Breast epithelium (tissue), 4 donors: ENCODE results near the gene SDF2. TPM values are rescaled to one million over a fixed set of nuclear protein-coding genes. Genes with fewer than 3 reads are reported as not detected.
A peak's percentile ranks its signal among the peaks of the same experiment; 100 is the strongest.
"Not testable (repeated sequence)": the region's sequence is repeated elsewhere in the genome, so short reads cannot be mapped to it uniquely, and the experiment has no call there.

Experiments
- DNase-seq, 2 donors: peaks; one replicate each; pipeline ENCODE4 v3.0.0-alpha.2; 2019; ENCODE audit warnings: low spot score in 2 of 2
- H3K27ac ChIP-seq, 2 donors: fragments of 200-600 bp; sonication (generic) in 1 of 2; one replicate each; pipeline ENCODE4 v1.5.1; 2016 to 2019; ENCODE audit warnings: mild to moderate bottlenecking in 1 of 2
- H3K27me3 ChIP-seq, 2 donors: fragments of 200-600 bp; sonication (generic) in 1 of 2; one replicate each; pipeline versions ENCODE4 v1.5.1 to v1.6.0; 2017 to 2019; ENCODE audit warnings: control low read depth in 1 of 2, mild to moderate bottlenecking in 1 of 2
- H3K36me3 ChIP-seq: fragments of 200-600 bp; one replicate; pipeline ENCODE4 v1.5.1; 2019
- H3K4me1 ChIP-seq, 2 donors: fragments of 200-600 bp; sonication (generic); one replicate each; pipeline ENCODE4 v1.5.1; 2016 to 2019; ENCODE audit warnings: control low read depth in 1 of 2
- H3K4me3 ChIP-seq, 3 donors: fragments of 200-600 bp; sonication (generic); 1 replicate in 2 of 3; 2 replicates in 1 of 3; pipeline ENCODE4 v1.5.1; 2016 to 2019; ENCODE audit warnings: mild to moderate bottlenecking in 3 of 3, moderate library complexity in 2 of 3
- H3K9me3 ChIP-seq, 2 donors: fragments of 200-600 bp; sonication (generic) in 1 of 2; one replicate each; pipeline ENCODE4 v1.5.1; 2016 to 2019; ENCODE audit warnings: control low read depth in 1 of 2
- POLR2A ChIP-seq: fragments of 450-650 bp; IDR thresholded peaks from one replicate; pipeline ENCODE4 v1.6.1; 2016; ENCODE audit warnings: antibody characterized with exemption, mild to moderate bottlenecking, moderate library complexity
- POLR2AphosphoS5 ChIP-seq, 3 donors: sonication (generic); formaldehyde crosslinking; IDR thresholded peaks; one replicate each; pipeline ENCODE4 v1.6.1; 2017; ENCODE audit warnings: antibody characterized with exemption in 3 of 3
- intact Hi-C: fragments of 100-400 bp; cut with DNase I; formaldehyde crosslinking; loops from one replicate; pipeline ENCODE4 v1.15.1; 2023; ENCODE audit warnings: low total_unique reads
- total RNA-seq, 3 donors: library from RNA; depleted of rRNA; stranded (reverse); fragments of >200 nt; gene quantifications; one replicate each; pipeline ENCODE4 v1.1.0, GENCODE V29; 2016
- TF ChIP-seq, protein P1 (sequence below), 3 donors: fragments of 450-650 bp; IDR thresholded peaks; one replicate each; pipeline ENCODE4 v1.5.1; 2016 to 2017; ENCODE audit warnings: antibody characterized with exemption in 3 of 3, mild to moderate bottlenecking in 3 of 3, moderate library complexity in 3 of 3

The SDF2 gene
- total RNA-seq, 3 donors from 2014 or later, result 38.1 to 66.6 (median 54.1) TPM

GRCh38 chr17:28665994-28666393 is 4.3 kb upstream of the SDF2 start:
- DNase-seq, result no peak
- intact Hi-C loops, result no loop called here
- Histone ChIP-seq H3K36me3 (no peaks in the 10 kb centered on the region), H3K9me3 (no peaks in the 10 kb centered on the region), H3K4me3 (no peak overlapping the region), H3K4me1 (peaks cover 0 to 15% of the 10 kb centered on the region in 2 donors), H3K27me3 (no peaks in the 10 kb centered on the region), H3K27ac (no peak overlapping the region)
- TF ChIP-seq, protein P1, sequence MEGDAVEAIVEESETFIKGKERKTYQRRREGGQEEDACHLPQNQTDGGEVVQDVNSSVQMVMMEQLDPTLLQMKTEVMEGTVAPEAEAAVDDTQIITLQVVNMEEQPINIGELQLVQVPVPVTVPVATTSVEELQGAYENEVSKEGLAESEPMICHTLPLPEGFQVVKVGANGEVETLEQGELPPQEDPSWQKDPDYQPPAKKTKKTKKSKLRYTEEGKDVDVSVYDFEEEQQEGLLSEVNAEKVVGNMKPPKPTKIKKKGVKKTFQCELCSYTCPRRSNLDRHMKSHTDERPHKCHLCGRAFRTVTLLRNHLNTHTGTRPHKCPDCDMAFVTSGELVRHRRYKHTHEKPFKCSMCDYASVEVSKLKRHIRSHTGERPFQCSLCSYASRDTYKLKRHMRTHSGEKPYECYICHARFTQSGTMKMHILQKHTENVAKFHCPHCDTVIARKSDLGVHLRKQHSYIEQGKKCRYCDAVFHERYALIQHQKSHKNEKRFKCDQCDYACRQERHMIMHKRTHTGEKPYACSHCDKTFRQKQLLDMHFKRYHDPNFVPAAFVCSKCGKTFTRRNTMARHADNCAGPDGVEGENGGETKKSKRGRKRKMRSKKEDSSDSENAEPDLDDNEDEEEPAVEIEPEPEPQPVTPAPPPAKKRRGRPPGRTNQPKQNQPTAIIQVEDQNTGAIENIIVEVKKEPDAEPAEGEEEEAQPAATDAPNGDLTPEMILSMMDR (IDR thresholded peaks at IDR 0.05), result no peak
- TF ChIP-seq POLR2A (no peak), POLR2AphosphoS5 (IDR thresholded peaks at IDR 0.05) (no peak)

GRCh38 chr17:28663723-28664122 is 2.0 kb upstream of the SDF2 start:
- H3K4me3 ChIP-seq, result no peak overlapping the region
- no peak for DNase-seq
- H3K36me3 ChIP-seq, result no peaks in the 10 kb centered on the region
- intact Hi-C loops, result no loop called here
- no peaks in the 10 kb centered on the region for H3K27me3 ChIP-seq
- no peaks in the 10 kb centered on the region for H3K9me3 ChIP-seq
- H3K27ac ChIP-seq, result no peak overlapping the region
- H3K4me1 ChIP-seq, result peaks cover 0 to 15% of the 10 kb centered on the region in 2 donors
- TF ChIP-seq POLR2A, result no peak
- TF ChIP-seq, protein P1 (IDR thresholded peaks at IDR 0.05), result no peak
- TF ChIP-seq POLR2AphosphoS5 (IDR thresholded peaks at IDR 0.05), result no peak

DNA sequence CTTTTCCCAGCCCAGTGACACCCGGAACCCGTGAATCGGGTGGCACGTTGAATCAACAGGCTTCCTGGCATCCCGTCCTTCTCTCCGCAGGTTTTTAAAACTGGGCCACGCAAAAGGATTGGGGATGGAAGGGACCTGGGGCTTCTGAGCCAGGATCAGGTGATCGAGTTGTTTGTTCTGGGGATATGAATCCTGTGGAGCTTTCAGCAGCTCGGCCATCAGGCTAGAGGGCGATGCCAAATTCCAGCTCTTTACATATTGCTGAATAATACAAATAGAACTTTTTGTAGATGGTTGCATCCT is 772 bp upstream of the SDF2 start:
- peak overlapping the region; percentile 80 to 87 (median 86) for H3K4me3 ChIP-seq
- TF ChIP-seq, protein P1 (IDR thresholded peaks at IDR 0.05), result no peak
- TF ChIP-seq POLR2A (no peak), POLR2AphosphoS5 (IDR thresholded peaks at IDR 0.05) (no peak)
- no peaks in the 10 kb centered on the region for H3K9me3 ChIP-seq
- no peaks in the 10 kb centered on the region for H3K27me3 ChIP-seq
- intact Hi-C loops, result no loop called here
- no peak for DNase-seq
- peaks cover 0 to 15% of the 10 kb centered on the region in 2 donors for H3K4me1 ChIP-seq
- H3K36me3 ChIP-seq, result no peaks in the 10 kb centered on the region
- H3K27ac ChIP-seq, result peak overlapping the region; percentile 97 to 99

GRCh38 chr17:28659497-28659881 is 2.2 kb downstream of the SDF2 start:
- H3K27ac ChIP-seq, DNase-seq, H3K36me3 ChIP-seq, H3K27me3 ChIP-seq, H3K4me3 ChIP-seq, intact Hi-C loops, H3K9me3 ChIP-seq: not testable (repeated sequence)
- H3K4me1 ChIP-seq, result peaks cover 0 to 13% of the 10 kb centered on the region in 2 donors

DNA sequence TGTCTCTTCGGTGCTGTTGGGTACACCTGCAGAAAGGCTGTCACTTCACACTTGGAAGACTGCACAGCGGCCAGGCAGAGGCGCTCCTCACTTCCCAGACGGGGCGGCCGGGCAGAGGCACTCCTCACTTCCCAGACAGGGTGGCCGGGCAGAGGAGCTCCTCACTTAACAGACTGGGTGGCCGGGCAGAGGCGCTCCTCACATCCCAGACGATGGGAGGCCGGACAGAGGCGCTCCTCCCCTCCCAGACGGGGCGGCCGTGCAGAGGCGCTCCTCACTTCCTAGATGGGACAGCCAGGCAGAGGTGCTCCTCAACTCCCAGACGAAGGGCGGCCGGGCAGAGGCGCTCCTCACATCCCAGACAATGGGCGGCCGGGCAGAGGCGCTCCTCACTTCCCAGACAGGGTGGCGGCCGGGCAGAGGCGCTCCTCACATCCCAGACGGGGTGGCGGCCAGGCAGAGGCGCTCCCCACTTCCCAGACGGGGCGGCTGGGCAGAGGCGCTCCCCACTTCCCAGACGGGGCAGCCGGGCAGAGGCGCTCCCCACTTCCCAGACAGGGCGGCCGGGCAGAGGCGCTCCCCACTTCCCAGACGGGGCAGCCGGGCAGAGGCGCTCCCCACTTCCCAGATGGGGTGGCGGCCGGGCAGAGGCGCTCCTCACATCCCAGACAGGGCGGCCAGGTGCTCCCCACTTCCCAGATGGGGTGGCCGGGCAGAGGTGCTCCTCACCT is 2.8 kb downstream of the SDF2 start:
- H3K4me1 ChIP-seq, H3K4me3 ChIP-seq, H3K27ac ChIP-seq, H3K27me3 ChIP-seq, intact Hi-C loops, H3K9me3 ChIP-seq, H3K36me3 ChIP-seq, DNase-seq: not testable (repeated sequence)

DNA sequence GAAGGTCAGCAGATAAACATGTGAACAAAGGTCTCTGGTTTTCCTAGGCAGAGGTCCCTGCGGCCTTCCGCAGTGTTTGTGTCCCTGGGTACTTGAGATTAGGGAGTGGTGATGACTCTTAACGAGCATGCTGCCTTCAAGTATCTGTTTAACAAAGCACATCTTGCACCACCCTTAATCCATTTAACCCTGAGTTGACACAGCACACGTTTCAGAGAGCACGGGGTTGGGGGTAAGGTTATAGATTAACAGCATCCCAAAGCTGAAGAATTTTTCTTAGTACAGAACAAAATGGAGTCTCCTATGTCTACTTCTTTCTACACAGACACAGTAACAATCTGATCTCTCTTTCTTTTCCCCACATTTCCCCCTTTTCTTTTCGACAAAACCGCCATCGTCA is 3.4 kb downstream of the SDF2 start:
- DNase-seq, intact Hi-C loops, H3K36me3 ChIP-seq, H3K9me3 ChIP-seq, H3K27ac ChIP-seq, H3K4me1 ChIP-seq, H3K4me3 ChIP-seq, H3K27me3 ChIP-seq: not testable (repeated sequence)

- no peak for DNase-seq
- Histone ChIP-seq H3K27ac (no peak overlapping the region), H3K27me3 (no peaks in the 10 kb centered on the region), H3K4me3 (no peak overlapping the region), H3K9me3 (no peaks in the 10 kb centered on the region), H3K4me1 (no peaks in the 10 kb centered on the region), H3K36me3 (no peaks in the 10 kb centered on the region)
- TF ChIP-seq, protein P1 (IDR thresholded peaks at IDR 0.05), result no peak
- no peak for TF ChIP-seq POLR2AphosphoS5 (IDR thresholded peaks at IDR 0.05)
- intact Hi-C loops, result no loop called here
Observed at GRCh38 chr17:28657756-28658155, 4.0 kb downstream of the SDF2 start.
